Thyroid gland (tissue), 4 donors: ENCODE results near the gene TMEM30B. TPM values are rescaled to one million over a fixed set of nuclear protein-coding genes. Genes with fewer than 3 reads are reported as not detected.

ENCODE experiments used
- DNase-seq, 2 donors: peaks; one replicate each; pipeline ENCODE4 v3.0.0-alpha.2; 2019
- H3K27ac ChIP-seq, 3 donors: fragments of 200-600 bp; sonication (generic); 1 replicate in 2 of 3; 2 replicates in 1 of 3; pipeline ENCODE4 v1.5.1; 2016 to 2019; ENCODE audit warnings: mild to moderate bottlenecking in 1 of 3, moderate library complexity in 1 of 3
- H3K27me3 ChIP-seq: fragments of 200-600 bp; sonication (generic); one replicate; pipeline ENCODE4 v1.5.1; 2019
- H3K36me3 ChIP-seq, 2 donors: fragments of 200-600 bp; sonication (generic); one replicate each; pipeline ENCODE4 v1.5.1; 2016 to 2019
- H3K4me1 ChIP-seq, 2 donors: fragments of 200-600 bp; sonication (generic); one replicate each; pipeline ENCODE4 v1.5.1; 2017 to 2019
- H3K4me3 ChIP-seq, 3 donors: fragments of 200-600 bp; sonication (generic); replicated peaks in 1 of 3; 1 replicate in 2 of 3; 2 replicates in 1 of 3; pipeline ENCODE4 v1.5.1; 2016; ENCODE audit warnings: mild to moderate bottlenecking in 1 of 3
- H3K9me3 ChIP-seq: fragments of 200-600 bp; sonication (generic); one replicate; pipeline ENCODE4 v1.5.1; 2017
- POLR2A ChIP-seq, 2 donors: fragments of 450-650 bp; IDR thresholded peaks; one replicate each; pipeline ENCODE4 v1.6.1; 2017; ENCODE audit warnings: antibody characterized with exemption in 2 of 2, mild to moderate bottlenecking in 2 of 2, moderate library complexity in 1 of 2
- WGBS, 2 donors: methylation state at CpG; one replicate each; pipeline ENCODE4 v1.1.5; 2017; 5-methylcytosine and 5-hydroxymethylcytosine counted together
- intact Hi-C: fragments of 100-400 bp; cut with DNase I; formaldehyde crosslinking; loops from one replicate; pipeline ENCODE4 v1.15.1; 2023
- total RNA-seq, 4 donors: library from RNA; depleted of rRNA; stranded (reverse); fragments of >200 nt; gene quantifications; one replicate each; pipeline ENCODE4 v1.2.3, GENCODE V29; 2016
- TF ChIP-seq, protein P1 (sequence below), 6 experiments: fragments of 200-600 bp in 3 of 6; fragments of 450-650 bp in 3 of 6; sonication (generic) in 3 of 6; IDR thresholded peaks; one replicate each; pipeline ENCODE4 v1.5.1; 2016 to 2019; ENCODE audit warnings: antibody characterized with exemption in 6 of 6, mild to moderate bottlenecking in 2 of 6, inconsistent platforms in 1 of 6, moderate library complexity in 1 of 6

TMEM30B gene
- total RNA-seq, 4 donors from 2014 or later = 91.0 to 153 (median 124) TPM

DNA sequence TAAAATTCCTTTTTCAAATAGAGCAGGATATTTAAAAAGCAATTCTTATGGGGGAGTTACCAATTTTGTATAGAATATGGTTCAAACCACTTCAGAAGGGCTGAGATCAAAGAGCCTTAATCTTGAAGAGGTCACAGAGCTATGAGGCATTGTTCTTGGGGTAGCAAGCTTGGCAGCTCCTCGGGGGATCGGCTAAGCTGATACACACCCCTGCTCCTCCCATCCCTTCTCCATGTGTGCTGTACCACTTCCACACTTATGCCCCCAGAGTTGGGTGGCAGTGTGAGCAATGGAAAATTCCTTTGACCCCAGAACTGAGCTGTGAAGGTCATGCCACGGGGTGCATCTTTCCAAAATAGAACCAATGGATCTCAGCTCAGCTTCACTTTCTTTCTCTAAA, 15.0 kb upstream of the TMEM30B start:
- Histone ChIP-seq H3K9me3 (no peaks in the 10 kb centered on the region), H3K36me3 (no peaks in the 10 kb centered on the region), H3K27me3 (no peaks in the 10 kb centered on the region), H3K27ac (no peak overlapping the region), H3K4me3 (no peak overlapping the region), H3K4me1 (no peaks in the 10 kb centered on the region)
- intact Hi-C loops = loop anchor here (5.0 to 10.0 kb wide), 2 partner anchors 161 to 539 kb away; no protein-coding TSS in a partner anchor
- no peak for TF ChIP-seq POLR2A (IDR thresholded peaks at IDR 0.05)
- TF ChIP-seq, protein P1, sequence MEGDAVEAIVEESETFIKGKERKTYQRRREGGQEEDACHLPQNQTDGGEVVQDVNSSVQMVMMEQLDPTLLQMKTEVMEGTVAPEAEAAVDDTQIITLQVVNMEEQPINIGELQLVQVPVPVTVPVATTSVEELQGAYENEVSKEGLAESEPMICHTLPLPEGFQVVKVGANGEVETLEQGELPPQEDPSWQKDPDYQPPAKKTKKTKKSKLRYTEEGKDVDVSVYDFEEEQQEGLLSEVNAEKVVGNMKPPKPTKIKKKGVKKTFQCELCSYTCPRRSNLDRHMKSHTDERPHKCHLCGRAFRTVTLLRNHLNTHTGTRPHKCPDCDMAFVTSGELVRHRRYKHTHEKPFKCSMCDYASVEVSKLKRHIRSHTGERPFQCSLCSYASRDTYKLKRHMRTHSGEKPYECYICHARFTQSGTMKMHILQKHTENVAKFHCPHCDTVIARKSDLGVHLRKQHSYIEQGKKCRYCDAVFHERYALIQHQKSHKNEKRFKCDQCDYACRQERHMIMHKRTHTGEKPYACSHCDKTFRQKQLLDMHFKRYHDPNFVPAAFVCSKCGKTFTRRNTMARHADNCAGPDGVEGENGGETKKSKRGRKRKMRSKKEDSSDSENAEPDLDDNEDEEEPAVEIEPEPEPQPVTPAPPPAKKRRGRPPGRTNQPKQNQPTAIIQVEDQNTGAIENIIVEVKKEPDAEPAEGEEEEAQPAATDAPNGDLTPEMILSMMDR (IDR thresholded peaks at IDR 0.05) = no peak
- no peak for DNase-seq
- WGBS, 2 donors = 50 to 79% methylated on average over 3 of the region's 3 CpGs

DNA sequence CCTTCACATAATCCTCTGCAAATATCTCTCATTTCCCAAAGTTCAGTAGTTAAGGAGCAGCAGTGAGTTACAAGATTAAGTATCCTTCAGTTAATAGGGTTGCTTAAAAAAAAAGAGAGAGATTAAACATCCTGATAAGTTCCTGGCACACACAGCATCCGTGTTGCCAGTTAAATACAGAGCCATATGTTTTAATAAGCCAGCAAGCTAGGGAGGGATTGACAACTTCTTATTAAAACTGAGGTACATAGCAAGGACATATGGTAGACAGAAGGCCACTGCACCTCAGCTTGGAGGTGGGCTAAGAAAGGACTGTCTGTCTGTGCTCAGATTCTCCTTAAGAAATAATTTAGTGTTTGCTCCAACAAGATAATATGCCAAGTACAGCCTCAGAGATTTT, 9.6 kb upstream of the TMEM30B start:
- Histone ChIP-seq H3K4me1 (no peaks in the 10 kb centered on the region), H3K4me3 (no peak overlapping the region), H3K36me3 (no peaks in the 10 kb centered on the region), H3K27me3 (no peaks in the 10 kb centered on the region), H3K27ac (no peak overlapping the region), H3K9me3 (no peaks in the 10 kb centered on the region)
- intact Hi-C loops = loop anchor here (10.0 kb wide), 1 partner anchor 544 kb away; no protein-coding TSS in a partner anchor
- DNase-seq = no peak
- TF ChIP-seq, protein P1 (IDR thresholded peaks at IDR 0.05) = no peak
- TF ChIP-seq POLR2A (IDR thresholded peaks at IDR 0.05) = no peak
- 41 to 44% methylated on average over 1 of the region's 1 CpG for WGBS, 2 donors

DNA sequence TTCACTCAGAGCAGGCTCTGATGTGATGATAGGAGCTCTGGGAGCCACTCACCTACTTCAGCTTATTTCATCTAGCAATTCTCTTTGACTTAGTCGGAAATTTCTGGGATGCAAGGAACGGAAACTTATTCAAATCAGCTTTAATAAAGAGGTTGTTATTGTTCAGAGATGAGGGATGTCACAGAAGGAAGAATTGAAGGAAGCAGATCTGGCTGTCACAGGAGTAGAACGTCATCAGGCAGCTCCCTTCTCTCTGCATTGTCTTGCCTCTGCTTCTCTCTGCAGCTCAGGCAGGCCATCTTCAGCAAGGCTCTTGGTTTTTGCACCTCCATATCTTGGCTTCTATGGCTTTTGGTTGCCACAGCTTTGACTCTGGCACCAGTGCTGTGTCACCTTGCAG, 7.6 kb upstream of the TMEM30B start:
- TF ChIP-seq, protein P1 (IDR thresholded peaks at IDR 0.05) = no peak
- no peak for TF ChIP-seq POLR2A (IDR thresholded peaks at IDR 0.05)
- DNase-seq = no peak
- 80 to 87% methylated on average over 3 of the region's 3 CpGs for WGBS, 2 donors
- Histone ChIP-seq H3K4me3 (no peak overlapping the region), H3K9me3 (no peaks in the 10 kb centered on the region), H3K27ac (no peak overlapping the region), H3K27me3 (no peaks in the 10 kb centered on the region), H3K36me3 (no peaks in the 10 kb centered on the region), H3K4me1 (no peaks in the 10 kb centered on the region)
- intact Hi-C loops = no loop called here

DNA sequence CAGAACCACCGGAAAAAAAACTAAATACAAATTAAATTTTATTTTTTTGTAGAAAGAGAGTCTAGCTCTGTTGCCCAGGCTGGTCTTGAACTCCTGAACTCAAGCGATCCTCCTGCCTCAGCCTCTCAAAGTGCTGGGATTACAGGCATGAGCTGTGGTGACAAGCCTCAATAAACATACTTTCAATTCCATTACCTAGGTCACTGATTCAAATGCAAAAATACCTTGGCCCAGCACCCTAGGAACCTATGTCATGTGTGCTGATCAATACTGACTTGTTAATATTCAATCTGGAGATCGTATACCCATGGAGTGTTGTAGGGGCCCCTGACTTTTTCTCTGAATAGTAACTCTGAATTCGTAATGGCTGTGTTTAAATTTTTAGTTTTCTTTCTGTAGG, 7.1 kb upstream of the TMEM30B start:
- Histone ChIP-seq H3K36me3 (no peaks in the 10 kb centered on the region), H3K4me1 (no peaks in the 10 kb centered on the region), H3K4me3 (no peak overlapping the region), H3K27ac (no peak overlapping the region), H3K9me3 (no peaks in the 10 kb centered on the region), H3K27me3 (no peaks in the 10 kb centered on the region)
- no peak for DNase-seq
- intact Hi-C loops = no loop called here
- TF ChIP-seq, protein P1 (IDR thresholded peaks at IDR 0.05) = no peak
- TF ChIP-seq POLR2A (IDR thresholded peaks at IDR 0.05) = no peak
- WGBS, 2 donors = 91 to 94% methylated on average over 4 of the region's 4 CpGs

DNA sequence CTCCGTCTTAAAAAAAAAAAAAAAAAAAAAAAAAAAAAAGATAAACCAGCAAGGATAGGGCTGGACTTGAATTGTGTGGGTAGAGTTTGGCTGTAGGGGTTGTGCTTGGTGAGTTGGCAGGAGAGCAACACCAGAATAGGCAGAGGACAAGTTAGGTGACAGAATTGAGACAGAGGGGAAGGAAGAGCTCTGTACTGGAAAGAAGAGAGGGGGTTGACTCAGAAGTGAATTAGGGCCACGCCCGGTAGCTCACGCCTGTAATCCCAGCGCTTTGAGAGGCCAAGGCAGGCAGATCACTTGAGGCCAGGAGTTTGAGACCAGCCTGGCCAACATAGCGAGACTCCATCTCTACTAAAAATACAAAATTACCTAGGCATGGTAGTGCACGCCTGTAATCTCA, 6.1 kb upstream of the TMEM30B start:
- TF ChIP-seq POLR2A (IDR thresholded peaks at IDR 0.05) = no peak
- TF ChIP-seq, protein P1 (IDR thresholded peaks at IDR 0.05) = no peak
- WGBS, 2 donors = 85 to 94% methylated on average over 7 of the region's 7 CpGs
- Histone ChIP-seq H3K4me3 (no peak overlapping the region), H3K4me1 (no peaks in the 10 kb centered on the region), H3K36me3 (no peaks in the 10 kb centered on the region), H3K27ac (no peak overlapping the region), H3K9me3 (no peaks in the 10 kb centered on the region), H3K27me3 (no peaks in the 10 kb centered on the region)
- intact Hi-C loops = no loop called here
- no peak for DNase-seq
